Measurements from ENCODE around the gene WWTR1. TPM values are rescaled to one million over a fixed set of nuclear protein-coding genes. Genes with fewer than 3 reads are reported as not detected.

WWTR1 gene
- total RNA-seq, 2 experiments from 2014 or later, result 0.22 to 0.30 TPM

GRCh38 chr3:149703466-149703865 lies 45.6 kb upstream of the WWTR1 start:
- intact Hi-C loops (cut with DNase I, micrococcal nuclease), result no loop called here

GRCh38 chr3:149702691-149703441 lies 45.0 kb upstream of the WWTR1 start:
- ChIA-PET CTCF (no interaction called here), POLR2A (no interaction called here)
- intact Hi-C loops (cut with DNase I, micrococcal nuclease), result no loop called here
- ATAC-seq (ENCODE audit: poor library complexity), result no peak
- Mint-ChIP-seq H3K4me1 (ENCODE audit: low read depth) (no peaks in the 10 kb centered on the region), H3K27me3 (no peaks in the 10 kb centered on the region), H3K36me3 (ENCODE audit: low read depth) (peaks cover 4% of the 10 kb centered on the region), H3K9me3 (peaks cover 7% of the 10 kb centered on the region), H3K4me3 (no peak overlapping the region), H3K27ac (no peak overlapping the region)
- Histone ChIP-seq H3K36me3 (ENCODE audit: insufficient read depth, low read length) (no peaks in the 10 kb centered on the region), H3K4me3 (ENCODE audit: low read length) (no peak overlapping the region), H3K27ac (ENCODE audit: low read depth in 1 of 2, low read length in 2 of 2) (no peak overlapping the region), H3K27me3 (ENCODE audit: control insufficient read depth in 1 of 2, insufficient read depth in 2 of 2, low read length in 2 of 2) (no peaks in the 10 kb centered on the region), H3K4me1 (ENCODE audit: insufficient read depth, low read length) (peaks cover 3% of the 10 kb centered on the region), H3K9me3 (ENCODE audit: control insufficient read depth in 1 of 2, insufficient read depth in 1 of 2, low read length in 2 of 2) (peaks cover 8 to 10% of the 10 kb centered on the region in 2 experiments)
- TF ChIP-seq CTCF (IDR thresholded peaks at IDR 0.05), result no peak
- DNase-seq, result no peak

More at GRCh38 chr3:149703466-149703865, 45.6 kb upstream of the WWTR1 start:
- Mint-ChIP-seq H3K4me3 (no peak overlapping the region), H3K27me3 (no peaks in the 10 kb centered on the region), H3K9me3 (peaks cover 2% of the 10 kb centered on the region), H3K36me3 (ENCODE audit: low read depth) (peaks cover 4% of the 10 kb centered on the region), H3K27ac (no peak overlapping the region), H3K4me1 (ENCODE audit: low read depth) (no peaks in the 10 kb centered on the region)
- DNase-seq (no peak), ATAC-seq (ENCODE audit: poor library complexity) (no peak)
- ChIA-PET POLR2A (no interaction called here), CTCF (no interaction called here)
- Histone ChIP-seq H3K4me1 (ENCODE audit: insufficient read depth, low read length) (peaks cover 3% of the 10 kb centered on the region), H3K27ac (ENCODE audit: low read depth in 1 of 2, low read length in 2 of 2) (no peak overlapping the region), H3K27me3 (ENCODE audit: control insufficient read depth in 1 of 2, insufficient read depth in 2 of 2, low read length in 2 of 2) (no peaks in the 10 kb centered on the region), H3K36me3 (ENCODE audit: insufficient read depth, low read length) (no peaks in the 10 kb centered on the region), H3K9me3 (ENCODE audit: control insufficient read depth in 1 of 2, insufficient read depth in 1 of 2, low read length in 2 of 2) (peaks cover 4 to 5% of the 10 kb centered on the region in 2 experiments), H3K4me3 (ENCODE audit: low read length) (no peak overlapping the region)
- TF ChIP-seq CTCF (IDR thresholded peaks at IDR 0.05), result no peak

- ChIA-PET CTCF (no interaction called here), POLR2A (no interaction called here)
- H3K36me3 Mint-ChIP-seq (ENCODE audit: low read depth), result peaks cover 4% of the 10 kb centered on the region
- H3K9me3 ChIP-seq (ENCODE audit: control insufficient read depth in 1 of 2, insufficient read depth in 1 of 2, low read length in 2 of 2), result peaks cover 10 to 11% of the 10 kb centered on the region in 2 experiments
- H3K4me3 Mint-ChIP-seq, result peak overlapping the region; percentile 42
- no peaks in the 10 kb centered on the region for H3K36me3 ChIP-seq (ENCODE audit: insufficient read depth, low read length)
- H3K27me3 Mint-ChIP-seq, result no peaks in the 10 kb centered on the region
- no peak overlapping the region for H3K27ac Mint-ChIP-seq
- H3K27me3 ChIP-seq (ENCODE audit: control insufficient read depth in 1 of 2, insufficient read depth in 2 of 2, low read length in 2 of 2), result no peaks in the 10 kb centered on the region
- ATAC-seq (ENCODE audit: poor library complexity) (peak; percentile 26), DNase-seq (peak in 2 of 14 experiments; percentile 3 to 25)
- peaks cover 3% of the 10 kb centered on the region for H3K4me1 ChIP-seq (ENCODE audit: insufficient read depth, low read length)
- intact Hi-C loops (cut with DNase I, micrococcal nuclease), result no loop called here
- TF ChIP-seq CTCF (IDR thresholded peaks at IDR 0.05), result no peak
- H3K4me3 ChIP-seq (ENCODE audit: low read length), result peak overlapping the region; percentile 37
- no peak overlapping the region for H3K27ac ChIP-seq (ENCODE audit: low read depth in 1 of 2, low read length in 2 of 2)
- H3K9me3 Mint-ChIP-seq, result peaks cover 11% of the 10 kb centered on the region
- no peaks in the 10 kb centered on the region for H3K4me1 Mint-ChIP-seq (ENCODE audit: low read depth)
Measured at GRCh38 chr3:149701977-149702350, 44.1 kb upstream of the WWTR1 start.

Data from CD4-positive, alpha-beta T cell (primary cell).